ENCODE data around the gene UGT1A10. TPM values are rescaled to one million over a fixed set of nuclear protein-coding genes. Genes with fewer than 3 reads are reported as not detected.

Gene UGT1A10
- total and polyA plus RNA-seq, 2 donors (not counting 3 experiments of a cell fraction or from before 2014, with no cell fraction given): not detected

DNA sequence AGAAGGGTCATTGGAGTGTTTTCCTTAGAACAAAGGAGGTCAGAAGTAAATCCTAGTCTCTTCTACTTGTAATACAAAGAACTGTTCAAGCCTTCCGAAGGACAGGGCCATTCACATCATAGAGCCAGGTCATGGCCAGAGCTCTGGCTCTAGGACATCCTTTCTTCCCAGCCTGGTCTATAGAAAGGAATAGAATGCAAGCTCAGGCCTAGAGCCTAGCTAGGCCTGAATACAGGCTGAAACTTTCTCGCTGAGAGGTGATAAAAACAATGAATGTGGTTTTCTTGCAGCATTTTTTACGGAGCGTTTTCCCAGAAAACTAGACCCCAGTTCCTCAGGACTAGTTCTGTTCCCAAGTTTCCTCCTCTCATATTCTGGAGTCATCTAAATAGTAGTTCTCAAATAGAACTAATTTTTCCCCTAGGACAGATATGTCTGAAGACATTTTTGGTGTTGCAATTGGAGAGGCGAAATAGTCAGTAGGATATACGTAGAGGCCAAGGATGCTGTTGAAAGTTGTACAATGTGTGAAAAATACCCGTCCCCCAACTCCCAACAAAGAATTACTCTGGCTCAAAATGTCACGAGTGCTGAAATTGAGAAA, 63.3 kb downstream of the UGT1A10 start:
- H3K9me1 ChIP-seq (replicated peaks; ENCODE audit: control insufficient read depth, extremely low read depth, insufficient read depth, low read length): no peaks in the 10 kb centered on the region
- POLR2A ChIA-PET: interaction anchor here (0.8 kb wide), 1 partner anchor 213 kb away, joined by 3 read pairs; no protein-coding TSS in a partner anchor
- no peaks in the 10 kb centered on the region for H4K20me1 ChIP-seq (replicated peaks; ENCODE audit: control insufficient read depth, extremely low read depth, insufficient read depth, low read length)
- intact Hi-C loops (cut with micrococcal nuclease): loop anchor here (1.0 kb wide), 1 partner anchor 10 kb away; no protein-coding TSS in a partner anchor
- no peaks in the 10 kb centered on the region for H3K36me3 ChIP-seq (ENCODE audit: control insufficient read depth in 2 of 2, extremely low read depth in 1 of 2, insufficient read depth in 2 of 2, low read length in 2 of 2)
- H3K79me2 ChIP-seq (ENCODE audit: control insufficient read depth, insufficient read depth, low read length): no peaks in the 10 kb centered on the region
- TF ChIP-seq, protein P1, sequence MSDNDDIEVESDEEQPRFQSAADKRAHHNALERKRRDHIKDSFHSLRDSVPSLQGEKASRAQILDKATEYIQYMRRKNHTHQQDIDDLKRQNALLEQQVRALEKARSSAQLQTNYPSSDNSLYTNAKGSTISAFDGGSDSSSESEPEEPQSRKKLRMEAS (IDR thresholded peaks at IDR 0.05; ENCODE audit: insufficient read depth, insufficient read length): no peak
- TF ChIP-seq MYC (IDR thresholded peaks at IDR 0.05; ENCODE audit: low read depth, low read length): no peak
- TF ChIP-seq, protein P2, sequence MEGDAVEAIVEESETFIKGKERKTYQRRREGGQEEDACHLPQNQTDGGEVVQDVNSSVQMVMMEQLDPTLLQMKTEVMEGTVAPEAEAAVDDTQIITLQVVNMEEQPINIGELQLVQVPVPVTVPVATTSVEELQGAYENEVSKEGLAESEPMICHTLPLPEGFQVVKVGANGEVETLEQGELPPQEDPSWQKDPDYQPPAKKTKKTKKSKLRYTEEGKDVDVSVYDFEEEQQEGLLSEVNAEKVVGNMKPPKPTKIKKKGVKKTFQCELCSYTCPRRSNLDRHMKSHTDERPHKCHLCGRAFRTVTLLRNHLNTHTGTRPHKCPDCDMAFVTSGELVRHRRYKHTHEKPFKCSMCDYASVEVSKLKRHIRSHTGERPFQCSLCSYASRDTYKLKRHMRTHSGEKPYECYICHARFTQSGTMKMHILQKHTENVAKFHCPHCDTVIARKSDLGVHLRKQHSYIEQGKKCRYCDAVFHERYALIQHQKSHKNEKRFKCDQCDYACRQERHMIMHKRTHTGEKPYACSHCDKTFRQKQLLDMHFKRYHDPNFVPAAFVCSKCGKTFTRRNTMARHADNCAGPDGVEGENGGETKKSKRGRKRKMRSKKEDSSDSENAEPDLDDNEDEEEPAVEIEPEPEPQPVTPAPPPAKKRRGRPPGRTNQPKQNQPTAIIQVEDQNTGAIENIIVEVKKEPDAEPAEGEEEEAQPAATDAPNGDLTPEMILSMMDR (IDR thresholded peaks at IDR 0.05; ENCODE audit: extremely low read depth in 1 of 2, insufficient read depth in 1 of 2, low read depth in 1 of 2, low read length in 2 of 2): no peak
- TF ChIP-seq JUN (IDR thresholded peaks at IDR 0.05; ENCODE audit: borderline replicate concordance, insufficient read depth, insufficient read length, low read depth): no peak
- TF ChIP-seq EZH2 (IDR thresholded peaks at IDR 0.05; ENCODE audit: borderline replicate concordance, low read depth, low read length, severe bottlenecking): no peak
- no peak for TF ChIP-seq POLR2A (IDR thresholded peaks at IDR 0.05; ENCODE audit: low read depth, low read length)
- no peak for TF ChIP-seq FOS (IDR thresholded peaks at IDR 0.05; ENCODE audit: borderline replicate concordance, insufficient read depth, low read length)
- no peak for TF ChIP-seq POLR2AphosphoS5 (IDR thresholded peaks at IDR 0.05; ENCODE audit: insufficient read depth, low read depth, low read length)
- no peak for TF ChIP-seq GATA2 (IDR thresholded peaks at IDR 0.05; ENCODE audit: insufficient read depth, insufficient read length, low read depth, low read length)
- peak overlapping the region; percentile 62 for H3K9ac ChIP-seq (replicated peaks; ENCODE audit: extremely low read depth, insufficient read depth, low read length)
- no peaks in the 10 kb centered on the region for H3K9me3 ChIP-seq (replicated peaks; ENCODE audit: control insufficient read depth, insufficient read depth, low read length)
- no TSS peak for BruUV-seq (replicated peaks)
- H3K27ac ChIP-seq (ENCODE audit: insufficient read depth, low read depth, low read length): peak overlapping the region; percentile 95
- dilution Hi-C loops (cut with MboI; ENCODE audit: extremely low pct_ligation_motif_present, low sequenced_read_pairs): no loop called here
- H3K4me2 ChIP-seq (ENCODE audit: insufficient read depth, low read length): no peak overlapping the region
- peaks cover 4% of the 10 kb centered on the region for H3K4me1 ChIP-seq (ENCODE audit: control insufficient read depth, extremely low read depth, insufficient read depth, low read length)
- H2AFZ ChIP-seq (ENCODE audit: low read depth, low read length): no peak overlapping the region
- H3K27me3 ChIP-seq (ENCODE audit: control insufficient read depth in 2 of 2, insufficient read depth in 2 of 2, low read length in 2 of 2): no peaks in the 10 kb centered on the region
- DNase-seq (ENCODE audit: low read depth, low spot score): peak; percentile 24
- no peak for FAIRE-seq
- CTCF ChIA-PET: interaction anchor here (1.0 to 3.5 kb wide), 3 partner anchors 12 to 252 kb away, joined by 3 to 14 read pairs (median 5); partner anchors contain the start of gene UGT1A5
- no peak overlapping the region for H3K4me3 ChIP-seq (replicated peaks in 1 of 3; ENCODE audit: insufficient read depth in 1 of 3, low read depth in 1 of 3, low read length in 3 of 3)
